Spleen (tissue), 11 donors: ENCODE measurements around the gene FDXR. TPM values are rescaled to one million over a fixed set of nuclear protein-coding genes. Genes with fewer than 3 reads are reported as not detected.
A peak's percentile ranks its signal among the peaks of the same experiment; 100 is the strongest.

Source experiments
- DNase-seq: peaks from one replicate; pipeline ENCODE4 v3.0.0-alpha.2; 2020
- H3K27ac ChIP-seq, 8 donors: fragments of 200-600 bp; sonication (generic) in 7 of 8; 1 replicate in 4 of 8; 2 replicates in 4 of 8; pipeline versions ENCODE4 v1.5.0 to v1.8.0; 2016 to 2021; ENCODE audit warnings: inconsistent platforms in 4 of 8, mild to moderate bottlenecking in 4 of 8, moderate library complexity in 1 of 8
- H3K27me3 ChIP-seq, 7 donors: fragments of 200-600 bp; sonication (generic) in 6 of 7; replicated peaks in 1 of 7; 1 replicate in 4 of 7; 2 replicates in 3 of 7; pipeline versions ENCODE4 v1.5.0 to v1.8.0; 2016 to 2021; ENCODE audit warnings: inconsistent platforms in 3 of 7, mild to moderate bottlenecking in 1 of 7
- H3K36me3 ChIP-seq, 6 donors: fragments of 200-600 bp; sonication (generic) in 5 of 6; 1 replicate in 4 of 6; 2 replicates in 2 of 6; pipeline versions ENCODE4 v1.5.0 to v1.8.0; 2016 to 2021; ENCODE audit warnings: inconsistent platforms in 2 of 6
- H3K4me1 ChIP-seq, 6 donors: fragments of 200-600 bp; sonication (generic) in 5 of 6; 1 replicate in 3 of 6; 2 replicates in 3 of 6; pipeline versions ENCODE4 v1.5.0 to v1.8.0; 2016 to 2021; ENCODE audit warnings: inconsistent platforms in 3 of 6
- H3K4me3 ChIP-seq, 8 donors: fragments of 200-600 bp; sonication (generic) in 7 of 8; 1 replicate in 4 of 8; 2 replicates in 4 of 8; pipeline versions ENCODE4 v1.5.0 to v1.8.0; 2016 to 2021; ENCODE audit warnings: inconsistent platforms in 4 of 8, mild to moderate bottlenecking in 4 of 8, moderate library complexity in 2 of 8
- H3K9me3 ChIP-seq, 8 donors: fragments of 200-600 bp; sonication (generic) in 7 of 8; 1 replicate in 4 of 8; 2 replicates in 4 of 8; pipeline versions ENCODE4 v1.5.0 to v1.8.0; 2016 to 2021; ENCODE audit warnings: inconsistent platforms in 4 of 8
- CTCF ChIP-seq, 11 experiments: fragments of 200-600 bp in 7 of 11; fragments of 450-650 bp in 4 of 11; sonication (generic) in 4 of 11; IDR thresholded peaks in 8 of 11; conservative IDR thresholded peaks in 3 of 11; 1 replicate in 7 of 11; 2 replicates in 4 of 11; pipeline versions ENCODE4 v1.4.0 to v1.8.0; 2016 to 2021; ENCODE audit warnings: antibody characterized with exemption in 11 of 11, inconsistent platforms in 4 of 11, mild to moderate bottlenecking in 1 of 11
- POLR2A ChIP-seq, 3 donors: fragments of 450-650 bp; IDR thresholded peaks; one replicate each; pipeline ENCODE4 v1.5.1; 2017; ENCODE audit warnings: antibody characterized with exemption in 3 of 3, mild to moderate bottlenecking in 1 of 3
- POLR2AphosphoS5 ChIP-seq, 3 donors: sonication (generic); formaldehyde crosslinking; IDR thresholded peaks; one replicate each; pipeline ENCODE4 v1.5.1; 2017; ENCODE audit warnings: antibody characterized with exemption in 3 of 3
- WGBS, 5 donors: extraction: QIAGEN DNeasy Blood & Tissue Kit in 3 of 5; methylation state at CpG; one replicate each; pipeline versions ENCODE4 v1.1.5 to v1.1.7; 2013 to 2018; 5-methylcytosine and 5-hydroxymethylcytosine counted together
- intact Hi-C: fragments of 100-400 bp; cut with DNase I; formaldehyde crosslinking; loops from one replicate; pipeline ENCODE4 v1.15.0; 2023; ENCODE audit warnings: low total_unique reads
- polyA plus RNA-seq, 3 donors: library from polyadenylated mRNA; stranded (reverse); fragments of 200-250 nt; gene quantifications; one replicate each; pipeline ENCODE4 v1.2.1, GENCODE V29; 2013
- total RNA-seq, 7 donors: library from RNA; depleted of rRNA in 3 of 7; stranded (reverse); fragments of >200 nt in 3 of 7; fragmentation: NEBNext Ultra II Directional in 4 of 7; extraction: Animal tissue kit (Norgen Biotek cat#: 25700) in 4 of 7; gene quantifications; one replicate each; pipeline versions ENCODE4 v1.1.0 to v1.2.1, GENCODE V29; 2016 to 2021
- donor health status: healthy with polysubstance abuse.
- donor health status: DM: no; HTN: no; CAD: no; lungs with moderate emphysema.
- donor health status: DM: no; HTN: no; CAD: no.
- donor health status: Bipolar disorder and iron deficiency.
- donor health status: healthy.
- donor health status: DM: no; HTN: no; CAD: no.
- donor health status: DM: yes; HTN: yes; CAD: no.

The FDXR gene
- total and polyA plus RNA-seq, 10 donors = 13.6 to 114 (median 40.9) TPM

- Histone ChIP-seq H3K9me3 (no peaks in the 10 kb centered on the region), H3K36me3 (no peaks in the 10 kb centered on the region), H3K27me3 (no peaks in the 10 kb centered on the region), H3K27ac (peak overlapping the region; percentile 86 to 95 (median 92)), H3K4me3 (peak overlapping the region; percentile 45 to 82 (median 56)), H3K4me1 (peaks cover 3 to 61% (median 41%) of the 10 kb centered on the region in 6 donors)
- 56 to 62% (median 57%) methylated on average over 6 of the region's 6 CpGs for WGBS, 5 donors
- intact Hi-C loops = no loop called here
- TF ChIP-seq POLR2A (IDR thresholded peaks at IDR 0.05) = no peak
- no peak for TF ChIP-seq POLR2AphosphoS5 (IDR thresholded peaks at IDR 0.05)
- TF ChIP-seq CTCF (IDR thresholded peaks at IDR 0.05 in 8 of 11, conservative IDR thresholded peaks at IDR 0.05 in 3 of 11) = no peak
- DNase-seq = no peak
These were observed 1.2 kb upstream of the FDXR start for GRCh38 chr17:74873874-74874614.

GRCh38 chr17:74873037-74873873, 461 bp upstream of the FDXR start:
- Histone ChIP-seq H3K4me1 (peaks cover 3 to 65% (median 45%) of the 10 kb centered on the region in 6 donors), H3K27me3 (no peaks in the 10 kb centered on the region), H3K27ac (peak overlapping the region; percentile 86 to 95 (median 92)), H3K9me3 (no peaks in the 10 kb centered on the region), H3K4me3 (peak overlapping the region; percentile 45 to 82 (median 61)), H3K36me3 (no peaks in the 10 kb centered on the region)
- WGBS, 5 donors = 0 to 1% (median 0%) methylated on average over 29 to 55 of the region's 55 CpGs
- intact Hi-C loops = no loop called here
- TF ChIP-seq POLR2AphosphoS5 (IDR thresholded peaks at IDR 0.05) (peak; percentile 91 to 99 (median 97)), CTCF (IDR thresholded peaks at IDR 0.05 in 8 of 11, conservative IDR thresholded peaks at IDR 0.05 in 3 of 11) (peak in 1 of 11 experiments; percentile 31), POLR2A (IDR thresholded peaks at IDR 0.05) (peak; percentile 83 to 93 (median 87))
- DNase-seq = peak; percentile 99

- Histone ChIP-seq H3K27me3 (no peaks in the 10 kb centered on the region), H3K36me3 (peaks cover 0 to 3% (median 1%) of the 10 kb centered on the region in 6 donors), H3K4me1 (peaks cover 3 to 71% (median 49%) of the 10 kb centered on the region in 6 donors), H3K4me3 (peak overlapping the region in 7 of 8 donors; percentile 45 to 82 (median 65)), H3K9me3 (no peaks in the 10 kb centered on the region), H3K27ac (peak overlapping the region in 5 of 8 donors; percentile 35 to 95 (median 55))
- intact Hi-C loops = no loop called here
- 66 to 82% (median 79%) methylated on average over 11 of the region's 11 CpGs for WGBS, 5 donors
- DNase-seq = no peak
- no peak for TF ChIP-seq POLR2AphosphoS5 (IDR thresholded peaks at IDR 0.05)
- no peak for TF ChIP-seq CTCF (IDR thresholded peaks at IDR 0.05 in 8 of 11, conservative IDR thresholded peaks at IDR 0.05 in 3 of 11)
- TF ChIP-seq POLR2A (IDR thresholded peaks at IDR 0.05) = no peak
These were observed 1.3 kb downstream of the FDXR start for GRCh38 chr17:74871356-74872076.
